HepG2 (cell line): ENCODE measurements around the gene TMEM53. TPM values are rescaled to one million over a fixed set of nuclear protein-coding genes. Genes with fewer than 3 reads are reported as not detected.

Experiments used
- ATAC-seq: fragments of 200-7000 bp; cut with Tn5 transposase; 3 replicates; pipeline ENCODE4 v1.9.1; 2020; ENCODE audit warnings: mild to moderate bottlenecking, moderate library complexity
- BruUV-seq: library from RNA; stranded (reverse); fragments of 400-500 nt; replicated peaks from 2 replicates; lab custom pipeline; 2021; lab: Mats Ljungman, UMichigan
- CTCF ChIA-PET: fragments of 300-600 bp; formaldehyde crosslinking; extraction: SDS; loops from one replicate; lab custom pipeline; 2021; ENCODE audit warnings: low total read pairs, inconsistent platforms, low intra/inter-chr PET ratio; lab: Yijun Ruan, JAX
- POLR2A ChIA-PET: fragments of 350-600 bp; sonication (Branson Sonifier 250); formaldehyde crosslinking; loops from one replicate; lab custom pipeline; 2020; ENCODE audit warnings: antibody characterized with exemption, inconsistent platforms; lab: Yijun Ruan, JAX
- DNase-seq: peaks from one replicate; pipeline ENCODE4 v3.0.0-alpha.2; 2015; ENCODE audit warnings: low spot score
- FAIRE-seq: peaks from 3 replicates; lab custom pipeline; 2011; peaks lifted over from hg19 to GRCh38; lab: Jason Lieb, UNC
- H2AFZ ChIP-seq: one replicate; pipeline ENCODE4 v1.6.1; 2011; ENCODE audit warnings: low read length, inconsistent platforms
- H3K27ac ChIP-seq: fragments of 300-600 bp; 3 replicates; pipeline ENCODE4 v1.8.0; 2011; ENCODE audit warnings: mixed run types, mild to moderate bottlenecking, mixed read lengths, low read length, inconsistent platforms; ENCODE audit not compliant: insufficient read depth; ENCODE audit errors: extremely low read length
- H3K27me3 ChIP-seq, 2 experiments: fragments of 200-600 bp in 1 of 2; 2 replicates in 1 of 2; 3 replicates in 1 of 2; pipeline versions ENCODE4 v1.6.0 to v1.8.0; 2011; ENCODE audit warnings: low read length in 2 of 2, mild to moderate bottlenecking in 2 of 2, moderate library complexity in 2 of 2, inconsistent platforms in 1 of 2; ENCODE audit not compliant: insufficient read depth in 2 of 2, control insufficient read depth in 1 of 2
- H3K36me3 ChIP-seq, 2 experiments: fragments of 200-600 bp in 1 of 2; replicated peaks in 1 of 2; 2 replicates in 1 of 2; 3 replicates in 1 of 2; pipeline versions ENCODE4 v1.5.1 to v1.8.0; 2011; ENCODE audit warnings: low read length in 2 of 2, inconsistent platforms in 1 of 2; ENCODE audit not compliant: insufficient read depth in 2 of 2, control insufficient read depth in 1 of 2
- H3K4me1 ChIP-seq: 2 replicates; pipeline ENCODE4 v1.5.1; 2012; ENCODE audit warnings: low read length, inconsistent platforms; ENCODE audit not compliant: insufficient read depth
- H3K4me2 ChIP-seq: 2 replicates; pipeline ENCODE4 v1.6.0; 2011; ENCODE audit warnings: low read depth, low read length, inconsistent platforms
- H3K4me3 ChIP-seq, 3 experiments: fragments of 200-600 bp in 1 of 3; sonication (generic), shearing (Covaris generic) in 1 of 3; replicated peaks in 1 of 3; 2 replicates each; pipeline ENCODE4 v1.5.1; 2011 to 2016; ENCODE audit warnings: low read length in 3 of 3, inconsistent platforms in 2 of 3, low read depth in 2 of 3, mild to moderate bottlenecking in 2 of 3, control low read depth in 1 of 3, mixed read lengths in 1 of 3; ENCODE audit not compliant: insufficient read depth in 1 of 3
- H3K79me2 ChIP-seq: one replicate; pipeline ENCODE4 v1.6.1; 2011; ENCODE audit warnings: low read length, inconsistent platforms; ENCODE audit not compliant: insufficient read depth
- H3K9ac ChIP-seq: 2 replicates; pipeline ENCODE4 v1.6.0; 2011; ENCODE audit warnings: mild to moderate bottlenecking, low read depth, low read length, inconsistent platforms; ENCODE audit not compliant: insufficient read depth
- H3K9me3 ChIP-seq: 2 replicates; pipeline ENCODE4 v1.5.1; 2012; ENCODE audit warnings: mild to moderate bottlenecking, low read length
- H4K20me1 ChIP-seq: 2 replicates; pipeline ENCODE4 v1.6.0; 2011; ENCODE audit warnings: inconsistent platforms, mild to moderate bottlenecking, low read length, moderate library complexity; ENCODE audit not compliant: insufficient read depth
- FOSL1 ChIP-seq: sonication (generic); formaldehyde crosslinking; IDR thresholded peaks from 2 replicates; pipeline ENCODE4 v1.9.0; 2021; ENCODE audit warnings: missing genetic modification reagents, borderline replicate concordance
- FOSL2 ChIP-seq: sonication (generic); formaldehyde crosslinking; IDR thresholded peaks from 2 replicates; pipeline ENCODE4 v1.4.0; 2020; ENCODE audit warnings: missing genetic modification reagents
- KAT8 ChIP-seq: IDR thresholded peaks from 2 replicates; pipeline ENCODE4 v1.6.1; 2016; ENCODE audit warnings: missing genetic modification reagents, missing compliant biosample characterization
- TEAD3 ChIP-seq: optimal IDR thresholded peaks from 2 replicates; pipeline ENCODE3; 2016; ENCODE audit warnings: borderline replicate concordance
- ZEB1 ChIP-seq: IDR thresholded peaks from 2 replicates; pipeline ENCODE4 v1.6.1; 2012; ENCODE audit warnings: mild to moderate bottlenecking, low read depth, inconsistent platforms; ENCODE audit not compliant: insufficient replicate concordance
- ZFP82 ChIP-seq: sonication (generic); formaldehyde crosslinking; IDR thresholded peaks from 2 replicates; pipeline ENCODE4 v1.5.1; 2020; ENCODE audit warnings: mild to moderate bottlenecking, missing genetic modification reagents, borderline replicate concordance
- WGBS: methylation state at CpG from one replicate; pipeline ENCODE4 v1.1.6; 2017; ENCODE audit warnings: low lambda C conversion rate; 5-methylcytosine and 5-hydroxymethylcytosine counted together
- in situ Hi-C: cut with HindIII; loops from 2 replicates; pipeline ENCODE4 v1.10.0; 2017; ENCODE audit warnings: low pct_unique_long_range_greater_than_20kb; ENCODE audit not compliant: extremely low pct_ligation_motif_present
- intact Hi-C: fragments of 100-400 bp; cut with micrococcal nuclease; formaldehyde crosslinking; loops from one replicate; pipeline ENCODE4 v1.10.0; 2022; ENCODE audit not compliant: unreplicated experiment
- polyA plus RNA-seq, 8 experiments: library from polyadenylated mRNA; depleted of rRNA in 3 of 8; stranded (reverse) in 7 of 8; unstranded in 1 of 8; fragments of >200 nt; fragmentation: Illumina TruSeq in 4 of 8; extraction: Trizol in 4 of 8; gene quantifications; 2 replicates each; pipeline versions ENCODE4 v1.2.1 to v1.2.3, GENCODE V29; 2011 to 2016; ENCODE audit warnings: low read depth in 4 of 8, missing spikeins in 1 of 8, mixed read lengths in 1 of 8; ENCODE audit not compliant: insufficient read depth in 1 of 8
- total RNA-seq, 5 experiments: library from RNA; depleted of rRNA; stranded (reverse); fragments of >200 nt; fragmentation: Illumina TruSeq; extraction: Trizol; gene quantifications; 2 replicates each; pipeline ENCODE4 v1.2.3, GENCODE V29; 2016; ENCODE audit warnings: low read depth in 1 of 5
- TF ChIP-seq, protein P1 (sequence below): sonication (generic); formaldehyde crosslinking; IDR thresholded peaks from 2 replicates; pipeline ENCODE4 v1.4.0; 2020; ENCODE audit warnings: missing genetic modification reagents, borderline replicate concordance
- TF ChIP-seq, protein P2 (sequence below): sonication (generic); formaldehyde crosslinking; IDR thresholded peaks from 2 replicates; pipeline ENCODE4 v1.4.0; 2020; ENCODE audit warnings: missing genetic modification reagents

The TMEM53 gene
- total and polyA plus RNA-seq, 2 of the 13 experiments (the other 11 are each of a cell fraction or from before 2014, with no cell fraction given), result 12.6 to 20.2 TPM

DNA sequence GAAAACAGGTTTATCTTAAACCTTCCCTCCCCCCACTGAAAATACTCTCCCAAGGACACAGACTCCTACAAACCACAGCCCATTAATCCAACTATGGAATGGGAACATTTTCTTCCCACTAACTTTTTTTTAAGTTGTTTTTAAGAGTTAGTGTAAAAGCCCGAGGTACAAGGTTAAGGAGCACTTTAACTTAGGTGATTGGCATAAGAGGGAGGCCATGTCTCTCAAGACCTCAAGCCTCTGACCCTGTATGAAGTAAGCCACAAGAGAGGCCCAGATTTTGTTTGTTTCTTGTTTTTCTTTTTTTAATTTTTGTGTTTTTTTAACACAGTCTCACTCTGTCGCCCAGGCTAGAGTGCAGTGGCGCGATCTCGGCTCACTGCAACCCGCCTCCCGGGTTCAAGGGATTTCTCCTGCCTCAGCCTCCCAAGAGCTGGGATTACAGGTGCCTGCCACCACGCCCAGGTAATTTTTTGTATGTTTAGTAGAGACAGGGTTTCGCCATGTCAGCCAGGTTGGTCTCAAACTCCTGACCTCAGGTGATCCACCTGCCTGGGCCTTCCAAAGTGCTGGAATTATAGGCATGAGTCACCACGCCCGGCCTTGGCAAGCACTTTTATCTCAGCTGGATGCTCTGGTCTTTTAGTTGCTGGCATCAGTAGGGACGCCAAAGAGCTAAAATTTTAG is 14.6 kb upstream of the TMEM53 start:
- TF ChIP-seq ZFP82 (CRISPR knock-in tag), result no peak
- peak; percentile 26; the same call in 1 of the 2 replicates for TF ChIP-seq FOSL1
- TF ChIP-seq KAT8 (CRISPR knock-in tag), result no peak
- TF ChIP-seq FOSL2 (CRISPR knock-in tag), result peak; percentile 82
- peak; percentile 21 for TF ChIP-seq TEAD3 (CRISPR knock-in tag)
- peak; percentile 37 for TF ChIP-seq ZEB1
- Histone ChIP-seq H3K27ac (no peak overlapping the region), H3K4me2 (no peak overlapping the region), H3K4me1 (peaks cover 33% of the 10 kb centered on the region), H3K9me3 (no peaks in the 10 kb centered on the region), H3K36me3 (no peaks in the 10 kb centered on the region), H3K79me2 (no peaks in the 10 kb centered on the region), H3K4me3 (no peak overlapping the region), H3K9ac (no peak overlapping the region), H2AFZ (no peak overlapping the region), H3K27me3 (no peaks in the 10 kb centered on the region), H4K20me1 (no peaks in the 10 kb centered on the region)
- WGBS, result 38% methylated on average over 12 of the region's 12 CpGs
- DNase-seq, result no peak
- in situ Hi-C loops (no loop called here), intact Hi-C loops (no loop called here)
- ChIA-PET POLR2A (no interaction called here), CTCF (no interaction called here)
- peak; percentile 32; the same call in 1 of the 3 replicates for ATAC-seq
- no peak for FAIRE-seq
- BruUV-seq, result no TSS peak

DNA sequence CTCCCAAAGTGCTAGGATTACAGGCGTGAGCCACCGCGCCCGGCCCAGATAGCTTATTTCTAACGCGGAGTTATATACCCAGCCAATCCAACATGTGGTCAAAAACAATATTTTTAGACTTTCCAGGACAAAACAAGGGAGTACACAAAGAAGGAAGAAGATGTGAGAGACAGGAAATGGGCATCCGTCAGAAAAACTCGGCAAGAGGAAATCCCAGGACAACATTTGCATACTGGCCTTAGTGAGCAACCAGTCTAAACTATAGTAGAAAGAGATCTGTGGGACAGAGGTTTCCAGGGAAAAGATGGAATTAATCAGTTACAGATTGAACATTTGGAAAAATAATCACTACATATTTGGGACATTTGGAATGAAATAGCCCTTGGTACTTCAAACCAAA is 11.6 kb upstream of the TMEM53 start:
- Histone ChIP-seq H2AFZ (no peak overlapping the region), H3K79me2 (no peaks in the 10 kb centered on the region), H4K20me1 (no peaks in the 10 kb centered on the region), H3K4me1 (peaks cover 64% of the 10 kb centered on the region), H3K4me3 (no peak overlapping the region), H3K9me3 (no peaks in the 10 kb centered on the region), H3K27ac (no peak overlapping the region), H3K27me3 (no peaks in the 10 kb centered on the region), H3K36me3 (no peaks in the 10 kb centered on the region), H3K9ac (no peak overlapping the region), H3K4me2 (no peak overlapping the region)
- ATAC-seq (no peak), FAIRE-seq (no peak), DNase-seq (no peak)
- BruUV-seq, result no TSS peak
- ChIA-PET POLR2A (interaction anchor here (0.8 to 1.1 kb wide), 2 partner anchors 11 to 42 kb away, joined by 3 read pairs; partner anchors contain the start of genes ARMH1 and TMEM53), CTCF (no interaction called here)
- in situ Hi-C loops, result no loop called here
- intact Hi-C loops, result no loop called here
- WGBS, result 68% methylated on average over 8 of the region's 8 CpGs
- TF ChIP-seq, protein P1, sequence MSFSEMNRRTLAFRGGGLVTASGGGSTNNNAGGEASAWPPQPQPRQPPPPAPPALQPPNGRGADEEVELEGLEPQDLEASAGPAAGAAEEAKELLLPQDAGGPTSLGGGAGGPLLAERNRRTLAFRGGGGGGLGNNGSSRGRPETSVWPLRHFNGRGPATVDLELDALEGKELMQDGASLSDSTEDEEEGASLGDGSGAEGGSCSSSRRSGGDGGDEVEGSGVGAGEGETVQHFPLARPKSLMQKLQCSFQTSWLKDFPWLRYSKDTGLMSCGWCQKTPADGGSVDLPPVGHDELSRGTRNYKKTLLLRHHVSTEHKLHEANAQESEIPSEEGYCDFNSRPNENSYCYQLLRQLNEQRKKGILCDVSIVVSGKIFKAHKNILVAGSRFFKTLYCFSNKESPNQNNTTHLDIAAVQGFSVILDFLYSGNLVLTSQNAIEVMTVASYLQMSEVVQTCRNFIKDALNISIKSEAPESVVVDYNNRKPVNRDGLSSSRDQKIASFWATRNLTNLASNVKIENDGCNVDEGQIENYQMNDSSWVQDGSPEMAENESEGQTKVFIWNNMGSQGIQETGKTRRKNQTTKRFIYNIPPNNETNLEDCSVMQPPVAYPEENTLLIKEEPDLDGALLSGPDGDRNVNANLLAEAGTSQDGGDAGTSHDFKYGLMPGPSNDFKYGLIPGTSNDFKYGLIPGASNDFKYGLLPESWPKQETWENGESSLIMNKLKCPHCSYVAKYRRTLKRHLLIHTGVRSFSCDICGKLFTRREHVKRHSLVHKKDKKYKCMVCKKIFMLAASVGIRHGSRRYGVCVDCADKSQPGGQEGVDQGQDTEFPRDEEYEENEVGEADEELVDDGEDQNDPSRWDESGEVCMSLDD (CRISPR knock-in tag), result no peak
- TF ChIP-seq, protein P2, sequence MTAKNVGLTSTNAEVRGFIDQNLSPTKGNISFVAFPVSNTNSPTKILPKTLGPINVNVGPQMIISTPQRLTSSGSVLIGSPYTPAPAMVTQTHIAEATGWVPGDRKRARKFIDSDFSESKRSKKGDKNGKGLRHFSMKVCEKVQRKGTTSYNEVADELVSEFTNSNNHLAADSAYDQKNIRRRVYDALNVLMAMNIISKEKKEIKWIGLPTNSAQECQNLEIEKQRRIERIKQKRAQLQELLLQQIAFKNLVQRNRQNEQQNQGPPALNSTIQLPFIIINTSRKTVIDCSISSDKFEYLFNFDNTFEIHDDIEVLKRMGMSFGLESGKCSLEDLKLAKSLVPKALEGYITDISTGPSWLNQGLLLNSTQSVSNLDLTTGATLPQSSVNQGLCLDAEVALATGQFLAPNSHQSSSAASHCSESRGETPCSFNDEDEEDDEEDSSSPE (CRISPR knock-in tag), result no peak
